Loucy (cell line): ENCODE data around the gene PDX1.

Experiments
- H2AFZ ChIP-seq: fragments of 200-600 bp; sonication (generic); 2 replicates; pipeline ENCODE4 v1.6.0; 2016; ENCODE audit warnings: antibody characterized with exemption, mild to moderate bottlenecking, low read length, moderate library complexity
- H3F3A ChIP-seq: fragments of 200-600 bp; 2 replicates; pipeline ENCODE4 v1.6.0; 2016; ENCODE audit warnings: antibody characterized with exemption, low read depth, mild to moderate bottlenecking
- H3K27me3 ChIP-seq: fragments of 200-600 bp; sonication (generic); 2 replicates; pipeline ENCODE4 v1.6.1; 2014; ENCODE audit warnings: low read length, mild to moderate bottlenecking; ENCODE audit not compliant: insufficient read depth, poor library complexity, severe bottlenecking
- H3K36me3 ChIP-seq: fragments of 200-600 bp; sonication (generic); 2 replicates; pipeline ENCODE4 v1.6.1; 2016; ENCODE audit warnings: low read length; ENCODE audit not compliant: insufficient read depth
- H3K4me1 ChIP-seq: fragments of 200-600 bp; sonication (generic); 2 replicates; pipeline ENCODE4 v1.5.1; 2014; ENCODE audit warnings: low read length, mild to moderate bottlenecking; ENCODE audit not compliant: insufficient read depth, poor library complexity, severe bottlenecking
- H3K4me2 ChIP-seq: fragments of 200-600 bp; sonication (generic); 2 replicates; pipeline ENCODE4 v1.6.0; 2014; ENCODE audit warnings: antibody characterized with exemption, low read length, low read depth, mild to moderate bottlenecking; ENCODE audit not compliant: poor library complexity, severe bottlenecking
- H3K4me3 ChIP-seq: fragments of 200-600 bp; sonication (generic); 2 replicates; pipeline ENCODE4 v1.5.1; 2014; ENCODE audit warnings: low read length, mild to moderate bottlenecking, mixed read lengths; ENCODE audit not compliant: poor library complexity, severe bottlenecking
- H3K79me2 ChIP-seq: fragments of 200-600 bp; sonication (generic); 2 replicates; pipeline ENCODE4 v1.6.1; 2014; ENCODE audit warnings: low read length; ENCODE audit not compliant: insufficient read depth
- H3K9ac ChIP-seq: fragments of 200-600 bp; sonication (generic); 2 replicates; pipeline ENCODE4 v1.6.0; 2014; ENCODE audit warnings: mild to moderate bottlenecking, low read depth, low read length, moderate library complexity; ENCODE audit not compliant: poor library complexity, severe bottlenecking
- H3K9me2 ChIP-seq: fragments of 200-600 bp; sonication (generic); replicated peaks from 2 replicates; pipeline ENCODE4 v1.6.1; 2016; ENCODE audit warnings: low read depth, low read length, mixed read lengths
- H3K9me3 ChIP-seq: fragments of 200-600 bp; sonication (generic); 2 replicates; pipeline ENCODE4 v1.6.1; 2014; ENCODE audit warnings: mild to moderate bottlenecking, antibody characterized with exemption, low read length, low read depth; ENCODE audit not compliant: insufficient read depth
- H4K20me1 ChIP-seq: fragments of 200-600 bp; sonication (generic); 2 replicates; pipeline ENCODE4 v1.6.0; 2014; ENCODE audit warnings: antibody characterized with exemption, low read length, mild to moderate bottlenecking; ENCODE audit not compliant: insufficient read depth, poor library complexity, severe bottlenecking
- EZH2phosphoT487 ChIP-seq: fragments of 200-600 bp; IDR thresholded peaks from 2 replicates; pipeline ENCODE4 v1.6.1; 2018; ENCODE audit warnings: antibody characterized with exemption, mild to moderate bottlenecking, moderate library complexity, borderline replicate concordance
- TF ChIP-seq, protein P1 (sequence below): fragments of 200-600 bp; sonication (generic); conservative IDR thresholded peaks from 2 replicates; pipeline ENCODE4 v1.5.1; 2014; ENCODE audit warnings: mild to moderate bottlenecking, antibody characterized with exemption, low read length

Gene PDX1

DNA sequence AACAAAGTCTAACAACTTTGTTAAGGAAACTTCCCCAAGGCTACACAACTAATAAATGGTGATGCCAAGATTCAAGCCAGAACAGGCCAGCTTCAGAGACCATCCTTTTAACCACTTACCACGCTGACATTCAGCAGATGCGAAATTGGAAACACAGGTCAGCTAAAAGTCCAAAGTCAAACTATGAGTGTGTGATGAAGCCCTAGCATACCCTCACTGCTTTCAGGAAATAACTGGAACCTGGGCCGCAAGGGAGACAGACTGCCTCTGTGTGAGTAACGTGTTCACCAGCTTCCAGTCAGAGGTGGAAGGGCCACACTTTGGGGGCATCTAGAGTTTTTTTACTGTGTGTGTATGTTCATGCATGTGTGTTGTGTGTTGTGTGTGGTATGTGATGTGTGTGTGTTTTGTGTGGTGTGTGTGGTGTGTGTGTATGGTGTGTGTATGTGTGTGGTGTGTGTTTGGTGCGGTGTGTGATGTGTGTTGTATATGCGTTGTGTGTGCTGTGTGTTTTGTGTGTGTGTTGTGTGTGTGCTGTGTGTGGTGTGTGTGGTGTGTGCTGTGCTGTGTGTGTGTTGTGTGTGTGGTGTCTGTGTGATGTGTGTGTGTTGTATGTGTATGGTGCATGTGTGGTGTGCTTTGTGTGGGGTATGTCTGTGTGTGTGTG lies 12.5 kb upstream of the PDX1 start:
- Histone ChIP-seq H3K79me2 (no peaks in the 10 kb centered on the region), H3K9me2 (no peaks in the 10 kb centered on the region), H3K9ac (no peak overlapping the region), H4K20me1 (no peaks in the 10 kb centered on the region), H3K36me3 (no peaks in the 10 kb centered on the region), H3F3A (no peaks in the 10 kb centered on the region), H3K4me3 (no peak overlapping the region), H3K9me3 (no peaks in the 10 kb centered on the region), H3K4me1 (no peaks in the 10 kb centered on the region), H2AFZ (no peak overlapping the region), H3K27me3 (no peaks in the 10 kb centered on the region), H3K4me2 (no peak overlapping the region)
- TF ChIP-seq EZH2phosphoT487: no peak
- TF ChIP-seq, protein P1, sequence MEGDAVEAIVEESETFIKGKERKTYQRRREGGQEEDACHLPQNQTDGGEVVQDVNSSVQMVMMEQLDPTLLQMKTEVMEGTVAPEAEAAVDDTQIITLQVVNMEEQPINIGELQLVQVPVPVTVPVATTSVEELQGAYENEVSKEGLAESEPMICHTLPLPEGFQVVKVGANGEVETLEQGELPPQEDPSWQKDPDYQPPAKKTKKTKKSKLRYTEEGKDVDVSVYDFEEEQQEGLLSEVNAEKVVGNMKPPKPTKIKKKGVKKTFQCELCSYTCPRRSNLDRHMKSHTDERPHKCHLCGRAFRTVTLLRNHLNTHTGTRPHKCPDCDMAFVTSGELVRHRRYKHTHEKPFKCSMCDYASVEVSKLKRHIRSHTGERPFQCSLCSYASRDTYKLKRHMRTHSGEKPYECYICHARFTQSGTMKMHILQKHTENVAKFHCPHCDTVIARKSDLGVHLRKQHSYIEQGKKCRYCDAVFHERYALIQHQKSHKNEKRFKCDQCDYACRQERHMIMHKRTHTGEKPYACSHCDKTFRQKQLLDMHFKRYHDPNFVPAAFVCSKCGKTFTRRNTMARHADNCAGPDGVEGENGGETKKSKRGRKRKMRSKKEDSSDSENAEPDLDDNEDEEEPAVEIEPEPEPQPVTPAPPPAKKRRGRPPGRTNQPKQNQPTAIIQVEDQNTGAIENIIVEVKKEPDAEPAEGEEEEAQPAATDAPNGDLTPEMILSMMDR: no peak

DNA sequence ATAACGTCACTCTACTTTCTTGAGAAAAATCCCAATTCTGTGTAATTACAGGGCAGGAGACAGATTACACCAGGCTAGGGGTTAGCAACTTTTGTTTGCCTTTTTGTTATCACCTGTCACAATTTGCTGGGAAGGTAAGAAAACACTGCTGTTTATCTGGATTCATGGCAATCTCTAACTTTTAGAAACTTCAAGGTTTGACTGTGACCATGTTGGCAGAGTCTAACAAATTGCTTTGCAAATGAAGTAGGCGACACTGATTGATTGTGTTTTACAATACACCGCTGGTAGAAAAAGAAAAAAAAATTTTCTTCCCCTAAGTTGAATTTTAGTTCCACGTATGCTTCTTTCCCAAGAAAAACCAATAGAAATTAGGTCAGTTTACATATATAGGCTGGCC lies 10.4 kb upstream of the PDX1 start:
- Histone ChIP-seq H3K79me2 (no peaks in the 10 kb centered on the region), H2AFZ (no peak overlapping the region), H3K9me2 (no peaks in the 10 kb centered on the region), H3F3A (no peaks in the 10 kb centered on the region), H3K36me3 (no peaks in the 10 kb centered on the region), H3K27me3 (no peaks in the 10 kb centered on the region), H3K4me3 (no peak overlapping the region), H3K4me2 (no peak overlapping the region), H4K20me1 (no peaks in the 10 kb centered on the region), H3K9me3 (no peaks in the 10 kb centered on the region), H3K4me1 (no peaks in the 10 kb centered on the region), H3K9ac (no peak overlapping the region)
- no peak for TF ChIP-seq EZH2phosphoT487
- TF ChIP-seq, protein P1: no peak

DNA sequence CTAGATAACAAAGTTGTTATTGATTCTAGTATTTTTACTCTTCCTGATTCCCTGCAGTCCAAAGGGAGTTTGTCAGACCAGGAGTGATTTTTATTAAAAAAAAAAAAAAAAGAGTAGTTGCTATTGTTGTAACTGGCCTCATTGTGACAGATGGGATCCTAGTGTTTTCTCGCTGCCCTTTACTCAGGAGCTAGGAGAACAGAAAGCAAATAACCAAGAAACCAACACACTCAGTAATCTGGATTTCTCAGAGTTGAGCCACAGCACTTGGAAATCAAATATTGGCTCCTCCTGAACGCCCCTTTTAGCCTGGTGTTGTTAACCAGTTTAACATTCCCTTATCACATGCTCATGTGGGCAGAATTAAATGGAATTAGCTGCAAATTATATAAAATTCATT lies 8.3 kb upstream of the PDX1 start:
- no peaks in the 10 kb centered on the region for H4K20me1 ChIP-seq
- no peak for TF ChIP-seq EZH2phosphoT487
- H3K4me2 ChIP-seq: no peak overlapping the region
- H3K9me2 ChIP-seq: no peaks in the 10 kb centered on the region
- H2AFZ ChIP-seq: no peak overlapping the region
- H3K27me3 ChIP-seq: no peaks in the 10 kb centered on the region
- no peaks in the 10 kb centered on the region for H3K79me2 ChIP-seq
- no peaks in the 10 kb centered on the region for H3F3A ChIP-seq
- no peaks in the 10 kb centered on the region for H3K9me3 ChIP-seq
- no peak overlapping the region for H3K9ac ChIP-seq
- H3K4me1 ChIP-seq: no peaks in the 10 kb centered on the region
- no peak overlapping the region for H3K4me3 ChIP-seq
- no peaks in the 10 kb centered on the region for H3K36me3 ChIP-seq

DNA sequence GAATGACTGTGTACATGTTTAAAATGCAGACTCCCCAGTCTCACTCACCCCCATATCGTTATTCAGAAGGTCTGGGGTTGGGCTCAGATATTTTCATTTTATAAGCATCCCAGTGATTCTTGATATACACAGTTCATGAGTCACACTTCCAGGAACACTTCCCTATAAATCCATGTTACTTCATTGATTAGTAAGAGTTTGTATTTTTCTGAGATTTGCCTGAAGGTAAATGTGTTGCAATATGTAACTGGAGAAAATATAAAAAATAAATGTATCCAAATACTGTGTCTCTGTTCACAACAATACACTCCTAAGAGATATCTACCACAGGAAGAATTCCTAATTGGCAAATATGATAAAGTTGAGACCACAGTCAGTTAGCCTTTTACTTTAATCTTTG lies 6.6 kb upstream of the PDX1 start:
- Histone ChIP-seq H3K9me2 (no peaks in the 10 kb centered on the region), H3K4me1 (no peaks in the 10 kb centered on the region), H3K79me2 (no peaks in the 10 kb centered on the region), H3K9me3 (no peaks in the 10 kb centered on the region), H3K4me3 (no peak overlapping the region), H3K4me2 (no peak overlapping the region), H3K9ac (no peak overlapping the region), H3K27me3 (peaks cover under 1% of the 10 kb centered on the region), H3F3A (no peaks in the 10 kb centered on the region), H4K20me1 (no peaks in the 10 kb centered on the region), H2AFZ (no peak overlapping the region), H3K36me3 (no peaks in the 10 kb centered on the region)
- TF ChIP-seq, protein P1: no peak
- no peak for TF ChIP-seq EZH2phosphoT487
